Uterus (tissue), 4 donors: ENCODE results near the gene STK11. TPM values are rescaled to one million over a fixed set of nuclear protein-coding genes. Genes with fewer than 3 reads are reported as not detected.
A peak's percentile ranks its signal among the peaks of the same experiment; 100 is the strongest.

Source experiments
- DNase-seq, 2 donors: peaks; one replicate each; pipeline ENCODE4 v3.0.0-alpha.2; 2019 to 2020
- H3K27ac ChIP-seq, 2 donors: fragments of 200-600 bp; sonication (generic); 1 replicate in 1 of 2; 2 replicates in 1 of 2; pipeline ENCODE4 v1.5.1; 2016 to 2018
- H3K27me3 ChIP-seq, 2 donors: fragments of 200-600 bp; sonication (generic); one replicate each; pipeline ENCODE4 v1.5.1; 2018 to 2019; ENCODE audit warnings: control low read depth in 1 of 2
- H3K36me3 ChIP-seq, 2 donors: fragments of 200-600 bp; sonication (generic); one replicate each; pipeline ENCODE4 v1.5.1; 2019; ENCODE audit warnings: control low read depth in 1 of 2
- H3K4me1 ChIP-seq, 2 donors: fragments of 200-600 bp; sonication (generic); one replicate each; pipeline ENCODE4 v1.5.1; 2018 to 2019; ENCODE audit warnings: control low read depth in 1 of 2
- H3K4me3 ChIP-seq, 2 donors: fragments of 200-600 bp; sonication (generic); 1 replicate in 1 of 2; 2 replicates in 1 of 2; pipeline ENCODE4 v1.5.1; 2018 to 2019; ENCODE audit warnings: mild to moderate bottlenecking in 1 of 2
- H3K9me3 ChIP-seq, 2 donors: fragments of 200-600 bp; sonication (generic); one replicate each; pipeline ENCODE4 v1.5.1; 2019; ENCODE audit warnings: control low read depth in 1 of 2
- POLR2A ChIP-seq, 2 donors: fragments of 450-650 bp; IDR thresholded peaks; one replicate each; pipeline ENCODE4 v1.6.1; 2016; ENCODE audit warnings: antibody characterized with exemption in 2 of 2, mild to moderate bottlenecking in 1 of 2, moderate library complexity in 1 of 2
- intact Hi-C: fragments of 100-400 bp; cut with DNase I; formaldehyde crosslinking; loops from one replicate; pipeline ENCODE4 v1.15.1; 2023; ENCODE audit warnings: low total_unique reads
- total RNA-seq, 4 donors: library from RNA; depleted of rRNA in 3 of 4; stranded (reverse); fragments of >200 nt in 3 of 4; gene quantifications; one replicate each; pipeline versions ENCODE4 v1.1.0 to v1.2.4, GENCODE V29; 2014 to 2023
- TF ChIP-seq, protein P1 (sequence below), 4 experiments: fragments of 200-600 bp in 2 of 4; fragments of 450-650 bp in 2 of 4; sonication (generic) in 2 of 4; IDR thresholded peaks; one replicate each; pipeline ENCODE4 v1.5.1; 2016 to 2019; ENCODE audit warnings: antibody characterized with exemption in 4 of 4, mild to moderate bottlenecking in 2 of 4, moderate library complexity in 1 of 4
- donor health status: DM: yes; HTN: yes; CAD: no.

The STK11 gene
- total RNA-seq, 4 donors from 2014 or later = 17.4 to 62.8 (median 43.3) TPM

DNA sequence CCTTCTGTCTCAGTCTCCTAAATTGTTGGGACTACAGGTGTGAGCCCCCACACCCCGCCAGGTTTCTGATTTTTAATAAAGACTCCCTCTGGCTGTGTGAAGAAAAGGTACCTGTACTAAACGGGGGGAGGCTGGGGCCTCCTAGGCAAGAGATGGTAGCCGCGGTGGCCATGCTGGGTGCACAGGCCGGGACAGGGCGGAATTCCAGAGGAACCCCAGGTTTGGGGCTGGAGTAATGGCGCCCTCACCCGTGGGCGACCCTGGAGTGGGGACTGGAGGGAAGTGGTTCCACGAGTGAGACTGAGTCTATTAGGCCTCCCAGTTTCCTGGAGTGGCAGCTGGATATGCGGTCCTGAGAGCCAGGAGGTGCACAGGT is 33.8 kb downstream of the STK11 start:
- no peaks in the 10 kb centered on the region for H3K9me3 ChIP-seq
- H3K4me1 ChIP-seq = peaks cover 0 to 26% of the 10 kb centered on the region in 2 donors
- H3K36me3 ChIP-seq = no peaks in the 10 kb centered on the region
- intact Hi-C loops = no loop called here
- TF ChIP-seq, protein P1, sequence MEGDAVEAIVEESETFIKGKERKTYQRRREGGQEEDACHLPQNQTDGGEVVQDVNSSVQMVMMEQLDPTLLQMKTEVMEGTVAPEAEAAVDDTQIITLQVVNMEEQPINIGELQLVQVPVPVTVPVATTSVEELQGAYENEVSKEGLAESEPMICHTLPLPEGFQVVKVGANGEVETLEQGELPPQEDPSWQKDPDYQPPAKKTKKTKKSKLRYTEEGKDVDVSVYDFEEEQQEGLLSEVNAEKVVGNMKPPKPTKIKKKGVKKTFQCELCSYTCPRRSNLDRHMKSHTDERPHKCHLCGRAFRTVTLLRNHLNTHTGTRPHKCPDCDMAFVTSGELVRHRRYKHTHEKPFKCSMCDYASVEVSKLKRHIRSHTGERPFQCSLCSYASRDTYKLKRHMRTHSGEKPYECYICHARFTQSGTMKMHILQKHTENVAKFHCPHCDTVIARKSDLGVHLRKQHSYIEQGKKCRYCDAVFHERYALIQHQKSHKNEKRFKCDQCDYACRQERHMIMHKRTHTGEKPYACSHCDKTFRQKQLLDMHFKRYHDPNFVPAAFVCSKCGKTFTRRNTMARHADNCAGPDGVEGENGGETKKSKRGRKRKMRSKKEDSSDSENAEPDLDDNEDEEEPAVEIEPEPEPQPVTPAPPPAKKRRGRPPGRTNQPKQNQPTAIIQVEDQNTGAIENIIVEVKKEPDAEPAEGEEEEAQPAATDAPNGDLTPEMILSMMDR (IDR thresholded peaks at IDR 0.05) = no peak
- TF ChIP-seq POLR2A (IDR thresholded peaks at IDR 0.05) = no peak
- no peak overlapping the region for H3K4me3 ChIP-seq
- peaks cover 0 to 8% of the 10 kb centered on the region in 2 donors for H3K27me3 ChIP-seq
- H3K27ac ChIP-seq = peak overlapping the region; percentile 93 to 97
- DNase-seq = no peak

DNA sequence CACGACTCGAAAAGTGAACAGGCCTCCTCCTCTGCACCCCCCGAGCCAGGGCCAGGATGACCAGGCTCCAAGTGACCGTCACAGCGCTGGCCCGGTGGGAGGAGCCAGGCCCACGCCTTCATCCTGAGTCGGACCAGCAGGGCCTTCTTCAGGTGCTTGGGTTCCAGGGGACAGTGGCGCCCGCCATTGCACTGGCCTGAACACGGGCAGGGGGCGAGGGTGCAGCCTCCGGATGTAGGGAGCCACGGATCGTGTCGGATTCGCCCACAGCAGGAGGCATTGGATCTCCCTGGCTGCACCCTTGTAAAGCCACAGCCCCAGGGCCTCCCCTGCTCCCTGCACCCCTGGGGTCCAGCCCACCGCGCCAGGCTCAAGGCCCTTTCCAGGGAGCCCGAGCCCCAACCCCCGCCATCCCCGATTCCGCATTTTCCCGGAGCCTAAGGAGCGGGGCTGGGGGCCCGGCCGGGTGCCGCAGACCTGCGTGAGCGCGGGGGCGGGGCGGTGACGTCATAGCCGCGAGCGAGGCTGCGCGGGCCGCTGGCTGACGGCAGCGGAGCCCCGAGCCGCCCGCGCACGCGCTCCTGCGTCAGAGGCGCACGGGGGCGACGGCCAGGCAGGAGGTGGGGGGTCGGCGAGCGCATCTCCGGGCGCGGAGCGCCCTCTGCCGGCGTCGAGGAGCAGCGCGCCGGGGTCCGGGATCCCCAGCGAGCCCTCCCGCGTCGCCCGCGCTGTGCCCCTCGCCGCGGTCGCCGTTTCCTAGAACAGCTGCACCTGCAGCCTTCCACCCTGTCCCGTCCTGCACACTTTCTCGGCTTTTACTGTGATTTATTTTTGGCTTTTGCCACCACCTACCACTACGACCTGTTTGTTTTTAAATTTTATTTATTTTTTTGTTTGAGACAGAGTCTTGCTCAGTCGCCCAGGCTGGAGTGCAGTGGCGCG is 34.5 kb downstream of the STK11 start:
- H3K36me3 ChIP-seq = no peaks in the 10 kb centered on the region
- H3K4me1 ChIP-seq = peaks cover 0 to 32% of the 10 kb centered on the region in 2 donors
- intact Hi-C loops = no loop called here
- H3K4me3 ChIP-seq = peak overlapping the region in 1 of 2 donors; percentile 17
- peaks cover 0 to 8% of the 10 kb centered on the region in 2 donors for H3K27me3 ChIP-seq
- TF ChIP-seq, protein P1 (IDR thresholded peaks at IDR 0.05) = peak; percentile 71 to 99 (median 96)
- TF ChIP-seq POLR2A (IDR thresholded peaks at IDR 0.05) = peak; percentile 24 to 69
- peak; percentile 86 to 93 for DNase-seq
- H3K27ac ChIP-seq = peak overlapping the region; percentile 93 to 97
- H3K9me3 ChIP-seq = no peaks in the 10 kb centered on the region

DNA sequence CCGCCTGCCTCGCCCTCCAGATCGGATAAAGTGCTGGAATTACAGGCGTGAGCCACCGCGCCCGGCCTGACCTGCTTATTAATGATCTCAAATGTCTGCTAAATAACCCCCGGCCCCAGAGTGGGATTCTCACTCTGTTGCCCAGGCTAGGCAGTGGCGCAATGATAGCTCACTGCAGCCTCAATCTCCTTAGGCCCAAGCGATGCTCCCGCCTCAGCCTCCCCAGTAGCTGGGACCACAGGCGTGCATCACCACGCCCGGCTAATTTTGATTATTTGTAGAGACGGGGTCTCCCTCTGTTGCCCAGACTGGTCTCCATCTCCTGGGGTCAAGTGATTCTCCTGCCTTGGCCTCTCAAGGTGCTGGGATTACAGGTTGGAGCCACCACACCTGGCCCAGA is 35.3 kb downstream of the STK11 start:
- DNase-seq = peak in 1 of 2 donors; percentile 55
- TF ChIP-seq, protein P1 (IDR thresholded peaks at IDR 0.05) = no peak
- TF ChIP-seq POLR2A (IDR thresholded peaks at IDR 0.05) = no peak
- no peaks in the 10 kb centered on the region for H3K36me3 ChIP-seq
- H3K9me3 ChIP-seq = no peaks in the 10 kb centered on the region
- H3K27me3 ChIP-seq = peaks cover 0 to 8% of the 10 kb centered on the region in 2 donors
- H3K27ac ChIP-seq = peak overlapping the region; percentile 93 to 97
- no peak overlapping the region for H3K4me3 ChIP-seq
- H3K4me1 ChIP-seq = peaks cover 0 to 33% of the 10 kb centered on the region in 2 donors
- intact Hi-C loops = no loop called here

DNA sequence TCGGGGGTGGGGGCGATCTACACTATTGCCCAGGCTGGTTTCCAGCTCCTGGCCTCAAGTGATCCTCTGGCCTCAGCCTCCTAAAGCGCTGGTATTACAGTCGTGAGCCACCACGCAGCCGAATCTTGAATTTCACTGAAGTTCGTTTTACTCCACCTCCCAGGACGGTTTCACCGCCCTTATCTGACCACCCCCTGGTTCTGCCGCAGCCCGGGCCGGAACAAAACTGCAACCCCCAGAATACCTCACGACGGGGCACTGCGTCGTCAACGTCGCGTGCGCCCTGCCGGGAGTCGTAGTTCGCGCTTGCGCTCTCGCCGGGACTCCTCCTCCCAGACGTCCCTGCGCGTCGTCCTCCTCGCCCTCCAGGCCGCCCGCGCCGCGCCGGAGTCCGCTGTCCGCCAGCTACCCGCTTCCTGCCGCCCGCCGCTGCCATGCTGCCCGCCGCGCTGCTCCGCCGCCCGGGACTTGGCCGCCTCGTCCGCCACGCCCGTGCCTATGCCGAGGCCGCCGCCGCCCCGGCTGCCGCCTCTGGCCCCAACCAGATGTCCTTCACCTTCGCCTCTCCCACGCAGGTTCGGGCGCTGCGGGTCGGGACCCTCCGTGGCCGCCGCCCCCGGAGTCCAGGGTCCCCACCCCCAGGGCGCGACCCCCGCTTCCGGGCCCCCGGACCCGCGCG is 36.0 kb downstream of the STK11 start, which contains the start of gene ATP5F1D:
Gene ATP5F1D, plus strand, starts transcription at position 335 of the 679 bp plus-strand sequence. Its CDS starts 100 bp downstream, at position 435.
- DNase-seq = peak; percentile 93 to 94
- peaks cover 0 to 28% of the 10 kb centered on the region in 2 donors for H3K4me1 ChIP-seq
- peak within 1 kb of the TSS; percentile 44 to 51 for H3K4me3 ChIP-seq
- H3K27ac ChIP-seq = peak within 1 kb of the TSS; percentile 93 to 97
- H3K36me3 ChIP-seq = no peaks in the 10 kb centered on the region
- TF ChIP-seq, protein P1 (IDR thresholded peaks at IDR 0.05) = peak in 2 of 4 experiments; percentile 20 to 39
- peak; percentile 75 to 87 for TF ChIP-seq POLR2A (IDR thresholded peaks at IDR 0.05)
- H3K9me3 ChIP-seq = no peaks in the 10 kb centered on the region
- intact Hi-C loops = no loop called here
- H3K27me3 ChIP-seq = peaks cover 0 to 4% of the 10 kb centered on the region in 2 donors
